B cell (primary cell): Measurements from ENCODE around the gene EML5. TPM values are rescaled to one million over a fixed set of nuclear protein-coding genes. Genes with fewer than 3 reads are reported as not detected.

Source experiments
- ATAC-seq: fragments of 200-7000 bp; cut with Tn5 transposase; one replicate; pipeline ENCODE4 v1.10.0; 2021; ENCODE audit warnings: low read depth, mild to moderate bottlenecking, moderate number of reproducible peaks, moderate library complexity
- CTCF ChIA-PET: fragments of 350-600 bp; sonication (Branson Sonifier 250); formaldehyde crosslinking; loops from one replicate; lab custom pipeline; 2021; ENCODE audit warnings: antibody characterized with exemption, inconsistent platforms; lab: Charles Lee
- POLR2A ChIA-PET: fragments of 350-600 bp; sonication (Branson Sonifier 250); formaldehyde crosslinking; loops from one replicate; lab custom pipeline; 2021; ENCODE audit warnings: antibody characterized with exemption; lab: Charles Lee
- DNase-seq: peaks from one replicate; pipeline ENCODE4 v3.0.0; 2013
- H2AFZ ChIP-seq: 2 replicates; pipeline ENCODE4 v1.6.1; 2012; ENCODE audit warnings: mild to moderate bottlenecking, low read depth, low read length; ENCODE audit not compliant: insufficient read depth, poor library complexity, severe bottlenecking
- H3K27ac ChIP-seq, 2 donors: 1 replicate in 1 of 2; 2 replicates in 1 of 2; pipeline ENCODE4 v1.5.1; 2012 to 2013; ENCODE audit warnings: low read length in 2 of 2, mild to moderate bottlenecking in 2 of 2, moderate library complexity in 1 of 2
- H3K27me3 ChIP-seq, 4 experiments: fragments of 200-600 bp in 1 of 4; sonication (generic) in 1 of 4; replicated peaks in 1 of 4; 1 replicate in 2 of 4; 2 replicates in 2 of 4; pipeline versions ENCODE4 v1.6.1 to v1.7.0; 2013 to 2016; ENCODE audit warnings: low read length in 3 of 4, mild to moderate bottlenecking in 2 of 4, mixed read lengths in 1 of 4, moderate library complexity in 1 of 4; ENCODE audit not compliant: insufficient read depth in 4 of 4, control insufficient read depth in 3 of 4; ENCODE audit errors: control extremely low read depth in 1 of 4
- H3K36me3 ChIP-seq, 2 experiments: replicated peaks in 1 of 2; 1 replicate in 1 of 2; 2 replicates in 1 of 2; pipeline versions ENCODE4 v1.6.1 to v1.7.1; 2013; ENCODE audit warnings: low read length in 1 of 2; ENCODE audit not compliant: insufficient read depth in 2 of 2, control insufficient read depth in 1 of 2; ENCODE audit errors: control extremely low read depth in 1 of 2, extremely low read depth in 1 of 2
- H3K4me1 ChIP-seq, 2 donors: fragments of 200-600 bp in 1 of 2; sonication (generic) in 1 of 2; 1 replicate in 1 of 2; 2 replicates in 1 of 2; pipeline versions ENCODE4 v1.5.1 to v1.6.1; 2013 to 2017; ENCODE audit warnings: low read length in 2 of 2; ENCODE audit not compliant: control insufficient read depth in 2 of 2, insufficient read depth in 2 of 2
- H3K4me2 ChIP-seq: replicated peaks from 2 replicates; pipeline ENCODE3; 2012; ENCODE audit warnings: mild to moderate bottlenecking, low read depth, low read length; ENCODE audit not compliant: poor library complexity, severe bottlenecking
- H3K4me3 ChIP-seq, 5 experiments: fragments of 200-600 bp in 1 of 5; sonication (generic) in 1 of 5; 1 replicate in 3 of 5; 2 replicates in 2 of 5; pipeline versions ENCODE4 v1.5.1 to v1.7.0; 2011 to 2016; ENCODE audit warnings: low read length in 4 of 5, mild to moderate bottlenecking in 4 of 5, low read depth in 2 of 5, control low read depth in 1 of 5, moderate library complexity in 1 of 5; ENCODE audit not compliant: insufficient read depth in 1 of 5; ENCODE audit errors: control extremely low read depth in 1 of 5, extremely low read depth in 1 of 5
- H3K79me2 ChIP-seq: fragments of 200-600 bp; sonication (generic); one replicate; pipeline ENCODE4 v1.6.0; 2016; ENCODE audit warnings: low read length; ENCODE audit not compliant: control insufficient read depth, insufficient read depth
- H3K9ac ChIP-seq: fragments of 200-600 bp; sonication (generic); 2 replicates; pipeline ENCODE4 v1.6.1; 2017; ENCODE audit warnings: mild to moderate bottlenecking, low read length, moderate library complexity
- H3K9me3 ChIP-seq, 3 donors: one replicate each; pipeline versions ENCODE4 v1.6.1 to v1.7.1; 2013; ENCODE audit warnings: low read length in 2 of 3; ENCODE audit not compliant: control insufficient read depth in 2 of 3, insufficient read depth in 1 of 3; ENCODE audit errors: control extremely low read depth in 1 of 3
- H4K20me1 ChIP-seq: 2 replicates; pipeline ENCODE4 v1.6.0; 2012; ENCODE audit warnings: mild to moderate bottlenecking, low read length; ENCODE audit not compliant: insufficient read depth, control insufficient read depth, poor library complexity, severe bottlenecking
- H3K27ac Mint-ChIP-seq: one replicate; pipeline ENCODE4 v1.8.0; 2021; ENCODE audit warnings: mixed read lengths
- H3K27me3 Mint-ChIP-seq: one replicate; pipeline ENCODE4 v1.8.0; 2021; ENCODE audit warnings: mixed read lengths
- H3K4me1 Mint-ChIP-seq: one replicate; pipeline ENCODE4 v1.8.0; 2021; ENCODE audit warnings: mixed read lengths
- H3K4me3 Mint-ChIP-seq: one replicate; pipeline ENCODE4 v1.8.0; 2021; ENCODE audit warnings: mixed read lengths
- H3K9me3 Mint-ChIP-seq: one replicate; pipeline ENCODE4 v1.8.0; 2022; ENCODE audit warnings: mixed read lengths; ENCODE audit not compliant: insufficient read depth
- CTCF ChIP-seq: fragments of 200-600 bp; IDR thresholded peaks from one replicate; pipeline ENCODE4 v1.8.0; 2022; ENCODE audit warnings: antibody characterized with exemption, mild to moderate bottlenecking
- EZH2 ChIP-seq: IDR thresholded peaks from 2 replicates; pipeline ENCODE4 v1.6.1; 2012; ENCODE audit warnings: borderline replicate concordance, low read depth, mild to moderate bottlenecking, moderate library complexity, low read length; ENCODE audit not compliant: insufficient read depth, poor library complexity, severe bottlenecking
- WGBS: methylation state at CpG from one replicate; pipeline ENCODE4 v1.1.5; 2013; ENCODE audit warnings: missing lambda C conversion rate; ENCODE audit not compliant: insufficient coverage; 5-methylcytosine and 5-hydroxymethylcytosine counted together
- intact Hi-C: fragments of 100-400 bp; cut with micrococcal nuclease; formaldehyde crosslinking; loops from one replicate; pipeline ENCODE4 v1.10.0; 2022
- polyA plus RNA-seq: library from polyadenylated mRNA; depleted of rRNA; stranded (reverse); fragments of >200 nt; gene quantifications from 2 replicates; pipeline ENCODE4 v1.2.3, GENCODE V29; 2012
- total RNA-seq, 2 donors: library from RNA; stranded (reverse); fragments of 120-200 nt in 1 of 2; gene quantifications; 1 replicate in 1 of 2; 2 replicates in 1 of 2; pipeline versions ENCODE4 v1.2.3 to v1.2.4, GENCODE V29; 2013 to 2022

Gene EML5
- total and polyA plus RNA-seq, 2 donors (not counting 1 experiment from before 2014, with no cell fraction given) = 1.7 to 6.9 TPM

GRCh38 chr14:88597601-88598000, 195.2 kb downstream of the EML5 start:
- Histone ChIP-seq H3K4me1 (peaks cover 8 to 15% of the 10 kb centered on the region in 2 donors), H3K36me3 (peaks cover 0 to 53% of the 10 kb centered on the region in 2 experiments), H3K27me3 (no peaks in the 10 kb centered on the region), H2AFZ (no peak overlapping the region), H3K9me3 (no peaks in the 10 kb centered on the region), H3K27ac (no peak overlapping the region), H3K79me2 (no peaks in the 10 kb centered on the region), H3K4me2 (no peak overlapping the region), H4K20me1 (no peaks in the 10 kb centered on the region), H3K9ac (no peak overlapping the region), H3K4me3 (no peak overlapping the region)
- ChIA-PET CTCF (no interaction called here), POLR2A (no interaction called here)
- no peak overlapping the region for H3K27ac Mint-ChIP-seq
- WGBS = 90% methylated on average over 3 of the region's 4 CpGs
- no peak overlapping the region for H3K4me3 Mint-ChIP-seq
- peaks cover 21% of the 10 kb centered on the region for H3K4me1 Mint-ChIP-seq
- H3K9me3 Mint-ChIP-seq = no peaks in the 10 kb centered on the region
- intact Hi-C loops = no loop called here
- TF ChIP-seq EZH2 (no peak), CTCF (no peak)
- no peaks in the 10 kb centered on the region for H3K27me3 Mint-ChIP-seq
- no peak for DNase-seq
- no peak for ATAC-seq

- intact Hi-C loops = no loop called here
- H3K4me1 Mint-ChIP-seq = peaks cover 21% of the 10 kb centered on the region
- peaks cover 8 to 15% of the 10 kb centered on the region in 2 donors for H3K4me1 ChIP-seq
- no peaks in the 10 kb centered on the region for H3K9me3 ChIP-seq
- H3K9me3 Mint-ChIP-seq = no peaks in the 10 kb centered on the region
- POLR2A ChIA-PET = no interaction called here
- peaks cover 0 to 47% of the 10 kb centered on the region in 2 experiments for H3K36me3 ChIP-seq
- CTCF ChIA-PET = no interaction called here
- ATAC-seq = no peak
- H3K27me3 Mint-ChIP-seq = no peaks in the 10 kb centered on the region
- no peak overlapping the region for H3K27ac Mint-ChIP-seq
- no peak for DNase-seq
- H3K4me3 Mint-ChIP-seq = no peak overlapping the region
- no peaks in the 10 kb centered on the region for H4K20me1 ChIP-seq
- no peaks in the 10 kb centered on the region for H3K27me3 ChIP-seq
- no peaks in the 10 kb centered on the region for H3K79me2 ChIP-seq
- no peak overlapping the region for H2AFZ ChIP-seq
- no peak overlapping the region for H3K4me2 ChIP-seq
- 100% methylated on average over 3 of the region's 4 CpGs for WGBS
- H3K27ac ChIP-seq = no peak overlapping the region
- H3K9ac ChIP-seq = no peak overlapping the region
- no peak for TF ChIP-seq CTCF
- no peak for TF ChIP-seq EZH2
- no peak overlapping the region for H3K4me3 ChIP-seq
Observed at GRCh38 chr14:88597038-88597437, 195.7 kb downstream of the EML5 start.
